C1 segment of cervical spinal cord (tissue), 14 donors: ENCODE data around the gene RSPH6A.
A peak's percentile ranks its signal among the peaks of the same experiment; 100 is the strongest.

Experiments used
- DNase-seq, 14 donors: peaks; one replicate each; lab custom pipeline; 2025; lab: John Stamatoyannopoulos, UW

Gene RSPH6A

GRCh38 chr19:45781214-45782161, 33.6 kb downstream of the RSPH6A start:
- DNase-seq, result peak in 1 of 14 donors; percentile 54

DNA sequence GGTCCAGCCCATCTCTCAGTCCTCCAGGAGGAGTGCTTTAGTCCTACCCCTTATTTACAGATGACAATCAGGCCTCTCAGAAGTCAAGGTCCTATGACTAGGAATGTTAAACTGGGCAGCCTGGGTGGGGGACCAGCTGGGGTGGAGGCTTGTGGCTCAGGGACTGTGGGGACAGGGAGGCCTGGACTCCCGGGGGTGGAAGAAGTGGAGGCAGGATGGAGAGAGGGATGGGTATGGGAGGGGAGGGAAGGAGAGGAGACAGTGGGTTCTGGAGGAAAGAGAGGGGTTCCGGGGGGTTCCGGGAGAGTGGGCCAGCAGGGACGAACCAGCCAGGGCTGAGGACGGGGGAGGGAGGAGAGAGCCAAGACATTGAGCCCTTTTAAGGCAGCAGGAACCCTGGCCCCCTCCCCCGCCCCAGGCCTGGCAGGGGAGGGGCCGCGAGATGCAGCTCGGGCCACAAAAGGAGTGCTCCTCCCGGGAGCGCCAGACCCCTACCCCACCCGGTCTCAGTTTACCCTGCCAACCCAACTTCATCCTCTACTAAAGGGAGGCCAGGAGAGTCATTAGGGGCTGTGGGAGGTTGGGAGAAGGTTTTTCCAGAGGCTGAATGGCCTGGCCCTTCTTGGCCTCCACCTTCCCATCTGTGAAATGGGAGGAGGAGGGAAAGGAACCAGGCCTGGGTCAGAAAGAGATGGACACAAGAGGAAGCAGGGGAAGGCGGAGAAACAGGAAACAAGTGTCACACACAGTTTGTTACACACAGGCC, 34.5 kb downstream of the RSPH6A start:
- no peak for DNase-seq

DNA sequence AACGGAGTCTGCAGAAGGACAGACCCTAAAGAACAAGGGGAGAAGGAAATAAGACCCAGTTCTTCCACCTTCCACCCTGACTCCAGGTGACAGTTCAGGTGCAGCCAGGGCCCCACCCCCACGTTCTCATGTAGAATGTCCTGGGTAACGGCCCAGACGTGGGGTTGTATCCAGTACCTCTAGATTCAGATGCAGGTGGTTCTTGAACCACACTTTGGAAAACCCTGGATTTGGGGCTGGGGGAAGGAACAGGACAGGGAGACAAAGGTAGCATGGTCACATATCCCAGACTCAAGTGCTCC, 35.0 kb downstream of the RSPH6A start:
- DNase-seq, result no peak

GRCh38 chr19:45779231-45780145, 35.6 kb downstream of the RSPH6A start:
- no peak for DNase-seq

DNA sequence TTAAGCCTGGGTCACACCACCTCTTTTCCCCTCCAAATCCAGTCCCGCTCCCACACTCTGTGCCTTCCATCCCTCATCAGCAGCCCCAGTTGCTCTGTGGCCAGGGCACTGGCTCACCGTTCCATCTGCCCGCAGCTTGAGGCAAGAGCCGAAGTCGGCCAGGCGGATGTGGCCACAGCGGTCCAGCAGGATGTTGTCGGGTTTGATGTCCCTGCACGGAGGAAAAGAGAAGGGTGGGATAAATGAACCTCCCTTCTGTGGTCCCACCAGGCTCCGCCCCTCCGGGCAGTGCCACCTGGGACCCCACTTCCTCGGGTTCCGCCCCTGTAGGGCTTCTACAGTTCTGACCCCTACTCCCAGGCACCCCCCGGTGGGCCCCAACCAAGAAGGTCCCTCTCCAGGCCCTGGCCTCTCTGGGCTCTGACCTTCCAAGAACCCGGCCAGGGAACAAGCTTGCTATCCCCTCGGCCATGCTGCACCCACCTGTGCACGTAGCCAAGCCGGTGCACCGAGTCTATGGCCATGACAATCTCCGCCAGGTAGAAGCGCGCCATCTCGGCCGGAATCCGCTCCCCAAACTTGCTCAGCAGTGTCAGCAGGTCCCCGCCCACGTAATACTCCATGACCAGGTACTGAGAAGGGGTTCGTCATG, 37.0 kb downstream of the RSPH6A start:
- DNase-seq, result no peak

DNA sequence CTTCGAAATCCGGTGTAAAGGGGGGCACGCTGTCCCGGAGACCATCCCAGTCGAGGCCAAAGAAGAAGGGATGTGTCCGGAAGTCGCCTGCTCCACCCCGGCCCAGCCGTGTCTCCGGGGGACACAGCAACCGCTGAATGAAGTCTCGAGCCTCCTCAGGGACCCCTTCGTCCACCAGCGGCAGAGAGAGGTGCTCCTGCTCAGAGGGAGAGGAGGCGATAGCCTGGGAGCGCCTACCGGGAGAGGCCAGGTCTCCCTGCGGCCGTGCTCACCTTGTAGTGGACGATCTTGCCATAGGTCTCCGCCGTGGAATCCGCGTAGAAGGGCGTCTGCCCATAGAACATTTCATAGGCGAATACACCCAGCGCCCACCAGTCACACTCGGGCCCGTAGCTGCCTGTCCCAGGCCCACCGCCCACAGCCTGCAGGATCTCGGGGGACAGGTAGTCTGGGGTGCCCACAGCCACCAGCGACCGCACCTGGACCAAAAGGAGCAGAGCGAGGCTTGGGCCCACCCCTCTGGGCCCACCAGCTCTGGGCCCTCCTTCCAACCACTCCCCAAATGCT, 37.6 kb downstream of the RSPH6A start:
- DNase-seq, result no peak

DNA sequence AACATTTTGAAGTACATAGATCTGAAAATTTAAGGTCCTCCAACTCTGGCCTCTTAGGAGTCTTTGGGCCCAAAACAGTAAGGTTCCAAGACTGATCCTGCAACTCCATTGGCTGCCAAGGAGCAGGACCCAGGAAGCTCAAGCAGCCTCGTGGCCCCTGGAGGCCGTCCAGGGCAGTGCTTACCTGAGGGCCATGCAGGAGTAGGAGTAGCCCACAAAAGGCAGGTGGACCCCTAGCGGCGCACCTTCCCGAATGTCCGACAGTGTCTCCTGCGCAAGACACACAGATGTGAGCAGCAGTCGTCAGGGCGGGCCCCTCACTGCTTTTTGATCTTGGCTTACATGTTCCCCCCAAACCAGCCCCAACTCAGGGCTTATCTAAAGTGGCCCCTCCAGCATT, 40.3 kb downstream of the RSPH6A start:
- DNase-seq, result no peak

GRCh38 chr19:45773384-45773783, 41.7 kb downstream of the RSPH6A start:
- DNase-seq, result no peak

GRCh38 chr19:45772912-45773311, 42.2 kb downstream of the RSPH6A start:
- DNase-seq, result no peak

GRCh38 chr19:45772130-45772840, 42.8 kb downstream of the RSPH6A start:
- no peak for DNase-seq

- no peak for DNase-seq
These were observed 43.7 kb downstream of the RSPH6A start for GRCh38 chr19:45771311-45771933.

- DNase-seq, result peak; percentile 52 to 95 (median 88)
These were observed 44.7 kb downstream of the RSPH6A start for GRCh38 chr19:45770192-45771101.

GRCh38 chr19:45769821-45770191, 45.3 kb downstream of the RSPH6A start:
- peak in 8 of 14 donors; percentile 37 to 86 (median 75) for DNase-seq

DNA sequence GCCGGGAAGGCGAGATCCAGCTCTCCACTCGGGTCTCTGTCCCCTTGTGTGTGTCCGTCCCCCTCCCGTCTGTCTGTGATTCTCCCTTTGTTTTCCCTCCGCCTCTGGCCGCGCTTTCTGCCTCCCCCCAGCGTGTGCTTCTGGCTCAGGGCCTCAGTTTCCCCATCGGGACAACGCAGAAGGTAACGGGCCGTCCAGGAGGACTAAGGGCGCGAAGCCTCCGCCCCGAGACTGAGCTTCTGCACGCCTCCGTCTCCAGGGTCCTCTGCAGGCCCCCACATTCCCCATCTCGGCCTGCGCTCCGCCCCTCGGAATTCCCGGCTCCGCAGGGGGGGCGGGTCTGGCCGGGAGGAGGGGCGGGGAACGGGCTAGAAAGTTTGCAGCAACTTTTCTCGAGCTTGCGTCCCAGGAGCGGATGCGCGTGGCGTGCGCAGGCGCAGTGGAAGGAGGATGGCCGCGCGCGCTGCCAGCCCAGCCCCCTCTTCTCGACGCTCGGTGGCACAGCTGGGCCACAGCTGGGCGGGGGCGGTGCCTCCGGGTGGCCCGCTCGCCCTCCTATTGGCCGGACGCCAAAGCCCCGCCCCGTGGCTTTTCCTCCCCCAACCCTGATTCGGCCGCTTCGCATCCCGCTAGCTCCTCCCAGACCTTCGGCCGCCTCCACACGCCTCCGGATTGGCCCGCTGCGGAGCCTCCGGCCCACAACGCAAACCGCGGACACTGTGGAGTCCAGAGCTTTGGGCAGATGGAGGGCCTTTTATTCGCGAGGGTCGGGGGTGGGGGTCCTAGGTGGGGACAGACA, 45.9 kb downstream of the RSPH6A start, which contains the start of gene SIX5:
SIX5 (minus strand) TSS at position 269 of the 799 bp plus-strand sequence. CDS start 408 bp downstream, outside the sequence.
- DNase-seq, result peak; percentile 40 to 95 (median 90)

DNA sequence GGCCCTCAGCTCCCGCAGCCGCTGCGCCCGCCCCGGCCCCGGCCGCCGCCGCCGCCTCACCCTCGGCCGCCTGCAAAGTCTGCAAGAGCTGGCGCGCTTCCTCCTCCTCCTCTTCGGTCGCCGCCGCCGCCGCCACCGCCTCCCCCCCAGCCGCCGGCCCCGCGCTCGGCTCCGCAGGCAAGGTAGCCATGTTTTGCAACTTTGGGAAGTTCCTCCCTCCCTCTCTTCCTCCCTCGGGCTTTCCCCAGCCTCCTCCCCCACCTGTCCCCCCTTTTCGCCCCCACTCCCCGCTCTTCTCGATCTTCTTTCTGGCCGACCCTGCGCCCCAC, 46.5 kb downstream of the RSPH6A start:
- peak in 1 of 14 donors; percentile 63 for DNase-seq

GRCh38 chr19:45767881-45768654, 47.0 kb downstream of the RSPH6A start:
- DNase-seq, result peak in 5 of 14 donors; percentile 11 to 63 (median 44)

DNA sequence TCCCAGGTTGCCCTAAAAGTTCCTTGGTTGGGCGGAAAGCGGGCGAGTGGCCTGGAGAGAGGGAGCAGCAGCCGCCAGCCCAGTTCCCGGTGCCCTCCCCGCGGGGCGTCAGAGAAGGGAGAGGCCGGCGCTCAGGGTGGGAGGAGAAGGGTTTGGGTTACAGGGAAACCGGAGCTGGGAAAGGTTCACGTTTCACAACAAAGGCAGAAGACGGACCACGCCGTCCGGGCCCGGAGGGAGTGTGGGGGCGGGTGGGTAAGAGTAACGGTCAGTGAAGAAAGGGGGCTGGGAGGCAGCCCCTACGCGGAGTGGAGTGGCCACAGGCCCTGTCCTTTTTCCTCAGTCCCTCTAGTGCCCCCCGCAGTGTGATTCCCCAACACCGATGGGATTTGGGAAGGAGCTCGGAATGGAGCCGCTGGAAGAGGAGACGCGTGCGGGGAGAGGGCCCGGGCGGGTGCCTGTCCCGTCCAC, 47.7 kb downstream of the RSPH6A start:
- DNase-seq, result peak in 4 of 14 donors; percentile 9 to 42 (median 23)
